T-helper 17 cell (primary cell): ENCODE results near the gene IL17D. TPM values are rescaled to one million over a fixed set of nuclear protein-coding genes. Genes with fewer than 3 reads are reported as not detected.
A peak's percentile ranks its signal among the peaks of the same experiment; 100 is the strongest.
"Not testable (repeated sequence)": the region's sequence is repeated elsewhere in the genome, so short reads cannot be mapped to it uniquely, and the experiment has no call there.

Experiments
- ATAC-seq: fragments of 150-1000 bp; cut with Tn5 transposase; 2 replicates; pipeline ENCODE4 v1.10.0; 2021; ENCODE audit warnings: mild to moderate bottlenecking, moderate library complexity
- DNase-seq, 3 donors: peaks; one replicate each; pipeline versions ENCODE4 v3.0.0 to v3.0.0-alpha.2; 2020 to 2021
- H3K9me3 ChIP-seq: one replicate; pipeline ENCODE4 v1.7.0; 2013; ENCODE audit warnings: low read length, mild to moderate bottlenecking; ENCODE audit not compliant: control insufficient read depth, poor library complexity, severe bottlenecking
- H3K27ac Mint-ChIP-seq: one replicate; pipeline ENCODE4 v1.8.0; 2022; ENCODE audit warnings: mild to moderate bottlenecking, moderate library complexity, mixed read lengths
- H3K27me3 Mint-ChIP-seq: one replicate; pipeline ENCODE4 v1.8.0; 2022; ENCODE audit warnings: mixed read lengths
- H3K36me3 Mint-ChIP-seq: one replicate; pipeline ENCODE4 v1.8.0; 2022; ENCODE audit warnings: low read depth, mixed read lengths
- H3K4me1 Mint-ChIP-seq: one replicate; pipeline ENCODE4 v1.8.0; 2022; ENCODE audit warnings: mild to moderate bottlenecking, mixed read lengths
- H3K4me3 Mint-ChIP-seq: one replicate; pipeline ENCODE4 v1.8.0; 2022; ENCODE audit warnings: mild to moderate bottlenecking, moderate library complexity, mixed read lengths
- total RNA-seq, 4 donors: library from RNA in 2 of 4; stranded (reverse) in 2 of 4; gene quantifications; one replicate each; pipeline ENCODE4 v1.2.3 and lab custom pipeline; 2022 to 2026

Gene IL17D
- under 1 TPM in 1 of 2 donors, not detected in 1; 0.15 TPM for total RNA-seq
- 0 reads per million in 2 donors for total RNA-seq (lab: John Stamatoyannopoulos, UW)

- peak within 1 kb of the TSS; percentile 3 for H3K27ac Mint-ChIP-seq
- H3K4me3 Mint-ChIP-seq, result peak within 1 kb of the TSS; percentile 95
- H3K9me3 ChIP-seq, result no peaks in the 10 kb centered on the region
- ATAC-seq (peak; percentile 32), DNase-seq (peak in 2 of 3 donors; percentile 17 to 27)
- H3K36me3 Mint-ChIP-seq, result peaks cover 8% of the 10 kb centered on the region
- H3K4me1 Mint-ChIP-seq, result peaks cover 11% of the 10 kb centered on the region
- peaks cover 22% of the 10 kb centered on the region for H3K27me3 Mint-ChIP-seq
Observed at GRCh38 chr13:20702915-20703779, at the start of gene IL17D. IL17D (plus strand) TSS chr13:20703699; CDS start chr13:20704002, 303 bp downstream.

GRCh38 chr13:20654156-20654555 lies 49.3 kb upstream of the IL17D start:
- H3K27me3 Mint-ChIP-seq, result no peaks in the 10 kb centered on the region
- peaks cover 2% of the 10 kb centered on the region for H3K36me3 Mint-ChIP-seq
- H3K4me1 Mint-ChIP-seq, result peaks cover 4% of the 10 kb centered on the region
- ATAC-seq (no peak), DNase-seq (no peak)
- no peaks in the 10 kb centered on the region for H3K9me3 ChIP-seq
- H3K27ac Mint-ChIP-seq, result no peak overlapping the region
- H3K4me3 Mint-ChIP-seq, result no peak overlapping the region

GRCh38 chr13:20658451-20659040 lies 45.0 kb upstream of the IL17D start:
- DNase-seq (no peak), ATAC-seq (no peak)
- Mint-ChIP-seq H3K27me3 (no peaks in the 10 kb centered on the region), H3K36me3 (peaks cover 9% of the 10 kb centered on the region), H3K4me1 (peaks cover 2% of the 10 kb centered on the region), H3K4me3 (no peak overlapping the region), H3K27ac (no peak overlapping the region)
- H3K9me3 ChIP-seq, result no peaks in the 10 kb centered on the region

GRCh38 chr13:20664351-20664750 lies 39.1 kb upstream of the IL17D start:
- peaks cover 2% of the 10 kb centered on the region for H3K4me1 Mint-ChIP-seq
- no peaks in the 10 kb centered on the region for H3K27me3 Mint-ChIP-seq
- peak overlapping the region; percentile 14 for H3K27ac Mint-ChIP-seq
- no peak overlapping the region for H3K4me3 Mint-ChIP-seq
- H3K36me3 Mint-ChIP-seq, result peaks cover 11% of the 10 kb centered on the region
- DNase-seq (no peak), ATAC-seq (no peak)
- no peaks in the 10 kb centered on the region for H3K9me3 ChIP-seq

- ATAC-seq (no peak), DNase-seq (no peak)
- no peaks in the 10 kb centered on the region for H3K27me3 Mint-ChIP-seq
- H3K4me1 Mint-ChIP-seq, result no peaks in the 10 kb centered on the region
- no peaks in the 10 kb centered on the region for H3K9me3 ChIP-seq
- no peak overlapping the region for H3K27ac Mint-ChIP-seq
- peaks cover 2% of the 10 kb centered on the region for H3K36me3 Mint-ChIP-seq
- H3K4me3 Mint-ChIP-seq, result no peak overlapping the region
Observed at GRCh38 chr13:20666948-20667347, 36.6 kb upstream of the IL17D start.

- Mint-ChIP-seq H3K4me3 (no peak overlapping the region), H3K4me1 (no peaks in the 10 kb centered on the region), H3K36me3 (peaks cover 2% of the 10 kb centered on the region), H3K27me3 (no peaks in the 10 kb centered on the region), H3K27ac (no peak overlapping the region)
- no peak for DNase-seq
- ATAC-seq, result no peak
- no peaks in the 10 kb centered on the region for H3K9me3 ChIP-seq
Observed at GRCh38 chr13:20667857-20668437, 35.6 kb upstream of the IL17D start.

- H3K4me1 Mint-ChIP-seq, result no peaks in the 10 kb centered on the region
- H3K27me3 Mint-ChIP-seq, result no peaks in the 10 kb centered on the region
- peaks cover 7% of the 10 kb centered on the region for H3K36me3 Mint-ChIP-seq
- no peak overlapping the region for H3K27ac Mint-ChIP-seq
- no peak for ATAC-seq
- H3K9me3 ChIP-seq, result no peaks in the 10 kb centered on the region
- no peak for DNase-seq
- no peak overlapping the region for H3K4me3 Mint-ChIP-seq
Observed at GRCh38 chr13:20669162-20669561, 34.3 kb upstream of the IL17D start.

GRCh38 chr13:20671789-20672188 lies 31.7 kb upstream of the IL17D start:
- DNase-seq (no peak), ATAC-seq (no peak)
- no peaks in the 10 kb centered on the region for H3K9me3 ChIP-seq
- Mint-ChIP-seq H3K36me3 (peaks cover 8% of the 10 kb centered on the region), H3K4me1 (no peaks in the 10 kb centered on the region), H3K27ac (no peak overlapping the region), H3K4me3 (no peak overlapping the region), H3K27me3 (no peaks in the 10 kb centered on the region)

- no peak overlapping the region for H3K4me3 Mint-ChIP-seq
- peaks cover 8% of the 10 kb centered on the region for H3K36me3 Mint-ChIP-seq
- DNase-seq (no peak), ATAC-seq (no peak)
- no peak overlapping the region for H3K27ac Mint-ChIP-seq
- H3K4me1 Mint-ChIP-seq, result no peaks in the 10 kb centered on the region
- no peaks in the 10 kb centered on the region for H3K27me3 Mint-ChIP-seq
- no peaks in the 10 kb centered on the region for H3K9me3 ChIP-seq
Observed at GRCh38 chr13:20672772-20673171, 30.7 kb upstream of the IL17D start.

GRCh38 chr13:20673715-20674114 lies 29.8 kb upstream of the IL17D start:
- no peaks in the 10 kb centered on the region for H3K9me3 ChIP-seq
- Mint-ChIP-seq H3K27me3 (no peaks in the 10 kb centered on the region), H3K36me3 (peaks cover 8% of the 10 kb centered on the region), H3K27ac (no peak overlapping the region), H3K4me1 (no peaks in the 10 kb centered on the region), H3K4me3 (no peak overlapping the region)
- ATAC-seq, result no peak
- no peak for DNase-seq

- ATAC-seq (no peak), DNase-seq (no peak)
- Mint-ChIP-seq H3K27ac (peak overlapping the region; percentile 54), H3K27me3 (no peaks in the 10 kb centered on the region), H3K4me3 (no peak overlapping the region), H3K4me1 (no peaks in the 10 kb centered on the region), H3K36me3 (peaks cover 13% of the 10 kb centered on the region)
- no peaks in the 10 kb centered on the region for H3K9me3 ChIP-seq
Observed at GRCh38 chr13:20676213-20676612, 27.3 kb upstream of the IL17D start.

GRCh38 chr13:20678606-20679005 lies 24.9 kb upstream of the IL17D start:
- H3K4me3 Mint-ChIP-seq, ATAC-seq, DNase-seq, H3K27me3 Mint-ChIP-seq, H3K4me1 Mint-ChIP-seq, H3K9me3 ChIP-seq, H3K27ac Mint-ChIP-seq: not testable (repeated sequence)
- peaks cover 13% of the 10 kb centered on the region for H3K36me3 Mint-ChIP-seq

- Mint-ChIP-seq H3K36me3 (peaks cover 12% of the 10 kb centered on the region), H3K4me1 (no peaks in the 10 kb centered on the region), H3K27ac (no peak overlapping the region), H3K4me3 (no peak overlapping the region), H3K27me3 (no peaks in the 10 kb centered on the region)
- DNase-seq (no peak), ATAC-seq (no peak)
- H3K9me3 ChIP-seq, result no peaks in the 10 kb centered on the region
Observed at GRCh38 chr13:20679879-20680278, 23.6 kb upstream of the IL17D start.
